ENCODE results near the gene TMEM179B. TPM values are rescaled to one million over a fixed set of nuclear protein-coding genes. Genes with fewer than 3 reads are reported as not detected.

The TMEM179B gene
- total and polyA plus RNA-seq, 2 of the 4 experiments (the other 2 are of a cell fraction), result 29.4 to 67.1 TPM

GRCh38 chr11:62817129-62817528 lies 29.9 kb downstream of the TMEM179B start:
- H2AFZ ChIP-seq (replicated peaks; ENCODE audit: low read length, poor library complexity), result no peak overlapping the region
- CTCF ChIA-PET, result interaction anchor here (0.6 to 0.9 kb wide), 3 partner anchors 11 to 31 kb away, joined by 3 read pairs; no protein-coding TSS in a partner anchor
- no peak overlapping the region for H4K5ac ChIP-seq (ENCODE audit: low read depth, low read length)
- H3K14ac ChIP-seq (replicated peaks; ENCODE audit: low read depth, low read length), result no peak overlapping the region
- no peak overlapping the region for H2BK5ac ChIP-seq (ENCODE audit: low read depth, low read length, poor library complexity, severe bottlenecking)
- H2AK5ac ChIP-seq (ENCODE audit: low read depth, low read length), result no peak overlapping the region
- in situ Hi-C loops (cut with MboI; ENCODE audit: low sequenced_read_pairs) (no loop called here), intact Hi-C loops (cut with micrococcal nuclease) (no loop called here), dilution Hi-C loops (cut with HindIII; ENCODE audit: low sequenced_read_pairs, unreplicated experiment) (no loop called here)
- H3K9me1 ChIP-seq (ENCODE audit: insufficient read depth, low read length), result no peaks in the 10 kb centered on the region
- no peak overlapping the region for H3K4me3 ChIP-seq (ENCODE audit: insufficient read depth, low read depth, low read length)
- no peak overlapping the region for H3K56ac ChIP-seq (ENCODE audit: extremely low read depth, insufficient read depth, low read length)
- no peaks in the 10 kb centered on the region for H3K4me1 ChIP-seq (ENCODE audit: control insufficient read depth, insufficient read depth, low read length)
- TF ChIP-seq MAFK (IDR thresholded peaks at IDR 0.05; ENCODE audit: low read depth, low read length) (no peak), CEBPB (IDR thresholded peaks at IDR 0.05; ENCODE audit: low read depth, low read length) (no peak), NFE2L2 (IDR thresholded peaks at IDR 0.05; ENCODE audit: low read depth, low read length) (no peak), RFX5 (IDR thresholded peaks at IDR 0.05; ENCODE audit: low read depth, low read length) (no peak), MXI1 (IDR thresholded peaks at IDR 0.05; ENCODE audit: borderline replicate concordance, low read depth, low read length) (no peak), MAZ (IDR thresholded peaks at IDR 0.05; ENCODE audit: borderline replicate concordance, low read depth, low read length) (no peak), BHLHE40 (IDR thresholded peaks at IDR 0.05; ENCODE audit: low read depth, low read length) (no peak), ELK1 (IDR thresholded peaks at IDR 0.05; ENCODE audit: borderline replicate concordance, low read depth, low read length) (no peak), SMC3 (IDR thresholded peaks at IDR 0.05; ENCODE audit: low read depth, low read length) (no peak), POLR2A (IDR thresholded peaks at IDR 0.05; ENCODE audit: low read depth, low read length) (no peak), RCOR1 (IDR thresholded peaks at IDR 0.05; ENCODE audit: insufficient replicate concordance, low read length) (no peak), RAD21 (IDR thresholded peaks at IDR 0.05; ENCODE audit: low read length) (no peak)
- TF ChIP-seq, protein P1, sequence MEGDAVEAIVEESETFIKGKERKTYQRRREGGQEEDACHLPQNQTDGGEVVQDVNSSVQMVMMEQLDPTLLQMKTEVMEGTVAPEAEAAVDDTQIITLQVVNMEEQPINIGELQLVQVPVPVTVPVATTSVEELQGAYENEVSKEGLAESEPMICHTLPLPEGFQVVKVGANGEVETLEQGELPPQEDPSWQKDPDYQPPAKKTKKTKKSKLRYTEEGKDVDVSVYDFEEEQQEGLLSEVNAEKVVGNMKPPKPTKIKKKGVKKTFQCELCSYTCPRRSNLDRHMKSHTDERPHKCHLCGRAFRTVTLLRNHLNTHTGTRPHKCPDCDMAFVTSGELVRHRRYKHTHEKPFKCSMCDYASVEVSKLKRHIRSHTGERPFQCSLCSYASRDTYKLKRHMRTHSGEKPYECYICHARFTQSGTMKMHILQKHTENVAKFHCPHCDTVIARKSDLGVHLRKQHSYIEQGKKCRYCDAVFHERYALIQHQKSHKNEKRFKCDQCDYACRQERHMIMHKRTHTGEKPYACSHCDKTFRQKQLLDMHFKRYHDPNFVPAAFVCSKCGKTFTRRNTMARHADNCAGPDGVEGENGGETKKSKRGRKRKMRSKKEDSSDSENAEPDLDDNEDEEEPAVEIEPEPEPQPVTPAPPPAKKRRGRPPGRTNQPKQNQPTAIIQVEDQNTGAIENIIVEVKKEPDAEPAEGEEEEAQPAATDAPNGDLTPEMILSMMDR (conservative IDR thresholded peaks at IDR 0.05; ENCODE audit: low read depth, low read length), result no peak
- TF ChIP-seq, protein P2, sequence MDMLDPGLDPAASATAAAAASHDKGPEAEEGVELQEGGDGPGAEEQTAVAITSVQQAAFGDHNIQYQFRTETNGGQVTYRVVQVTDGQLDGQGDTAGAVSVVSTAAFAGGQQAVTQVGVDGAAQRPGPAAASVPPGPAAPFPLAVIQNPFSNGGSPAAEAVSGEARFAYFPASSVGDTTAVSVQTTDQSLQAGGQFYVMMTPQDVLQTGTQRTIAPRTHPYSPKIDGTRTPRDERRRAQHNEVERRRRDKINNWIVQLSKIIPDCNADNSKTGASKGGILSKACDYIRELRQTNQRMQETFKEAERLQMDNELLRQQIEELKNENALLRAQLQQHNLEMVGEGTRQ (IDR thresholded peaks at IDR 0.05; ENCODE audit: low read depth, low read length), result no peak
- no peak overlapping the region for H3K23ac ChIP-seq (ENCODE audit: low read depth, low read length)
- no peak for DNase-seq
- no peak overlapping the region for H2BK120ac ChIP-seq (ENCODE audit: low read depth, low read length)
- 84% methylated on average over 3 of the region's 4 CpGs; no CpG with 5 or more reads in 1 of the 2 experiments for WGBS, 2 experiments (ENCODE audit: extremely low coverage in 2 of 2, insufficient read length in 1 of 2)
- no peaks in the 10 kb centered on the region for H3K27me3 ChIP-seq (ENCODE audit: control insufficient read depth, insufficient read depth, low read length)
- H3K79me1 ChIP-seq (ENCODE audit: low read depth in 1 of 2, low read length in 2 of 2), result peaks cover 0 to 3% of the 10 kb centered on the region in 2 experiments; a peak in 2 of 4 replicates
- H3K9ac ChIP-seq (ENCODE audit: low read depth, low read length), result no peak overlapping the region
- H2BK20ac ChIP-seq (ENCODE audit: low read depth, low read length), result no peak overlapping the region
- H4K91ac ChIP-seq (ENCODE audit: insufficient read depth, low read depth, low read length), result no peak overlapping the region
- no peak overlapping the region for H4K8ac ChIP-seq (ENCODE audit: low read depth in 2 of 2, low read length in 2 of 2)
- ATAC-seq (ENCODE audit: low read depth), result no peak
- no TSS peak for BruUV-seq (replicated peaks)
- no peak overlapping the region for H3K4me2 ChIP-seq (ENCODE audit: low read depth, low read length)
- H2BK15ac ChIP-seq (ENCODE audit: low read depth, low read length), result no peak overlapping the region
- H3K36me3 ChIP-seq (ENCODE audit: control insufficient read depth, insufficient read depth, low read length), result peaks cover 56% of the 10 kb centered on the region
- no peak overlapping the region for H3K18ac ChIP-seq (ENCODE audit: low read depth, low read length)
- no peaks in the 10 kb centered on the region for H4K20me1 ChIP-seq (ENCODE audit: insufficient read depth, low read length)
- H2AK9ac ChIP-seq (replicated peaks; ENCODE audit: low read depth, low read length, poor library complexity), result no peak overlapping the region
- H3K4ac ChIP-seq (ENCODE audit: low read depth, low read length), result no peak overlapping the region
- POLR2A ChIA-PET (ENCODE audit: unreplicated experiment), result no interaction called here
- H3K27ac ChIP-seq (ENCODE audit: insufficient read depth, low read length), result no peak overlapping the region
- H3K9me3 ChIP-seq (ENCODE audit: control insufficient read depth, insufficient read depth, low read length), result no peaks in the 10 kb centered on the region

Data from IMR-90 (cell line).